Activated T-helper 2 cell treated with anti-CD3 and anti-CD28 coated beads, Interferon-gamma antibody, Interleukin-2, Interleukin-4, amounts not matched to agents 10 μg/mL and 5 μg/mL and 100 μg/mL, durations not matched to agents 14 hours and 24 hours and 36 hours (primary cell): ENCODE results near the gene SNPH. TPM values are rescaled to one million over a fixed set of nuclear protein-coding genes. Genes with fewer than 3 reads are reported as not detected.
A peak's percentile ranks its signal among the peaks of the same experiment; 100 is the strongest.

Source experiments
- DNase-seq: peaks from one replicate; pipeline ENCODE4 v3.0.0; 2021; ENCODE audit warnings: low spot score
- H3K27ac Mint-ChIP-seq: one replicate; pipeline ENCODE4 v1.8.0; 2021; ENCODE audit warnings: mixed read lengths
- H3K27me3 Mint-ChIP-seq: one replicate; pipeline ENCODE4 v1.8.0; 2021; ENCODE audit warnings: low read depth, mixed read lengths
- H3K36me3 Mint-ChIP-seq: one replicate; pipeline ENCODE4 v1.8.0; 2021; ENCODE audit warnings: low read depth, mixed read lengths
- H3K4me1 Mint-ChIP-seq: one replicate; pipeline ENCODE4 v1.8.0; 2021; ENCODE audit warnings: low read depth, mixed read lengths
- H3K4me3 Mint-ChIP-seq: one replicate; pipeline ENCODE4 v1.8.0; 2021; ENCODE audit warnings: low read depth, mild to moderate bottlenecking, moderate library complexity, mixed read lengths
- H3K9me3 Mint-ChIP-seq: one replicate; pipeline ENCODE4 v1.8.0; 2021; ENCODE audit warnings: mixed read lengths
- intact Hi-C: fragments of 100-400 bp; cut with micrococcal nuclease; formaldehyde crosslinking; loops from one replicate; pipeline ENCODE4 v1.15.1; 2023
- total RNA-seq: library from RNA; stranded (reverse); gene quantifications from 2 replicates; pipeline ENCODE4 v1.2.3, GENCODE V29; 2022

Gene SNPH
- total RNA-seq, 1 donor from 2014 or later: 2.7 TPM

DNA sequence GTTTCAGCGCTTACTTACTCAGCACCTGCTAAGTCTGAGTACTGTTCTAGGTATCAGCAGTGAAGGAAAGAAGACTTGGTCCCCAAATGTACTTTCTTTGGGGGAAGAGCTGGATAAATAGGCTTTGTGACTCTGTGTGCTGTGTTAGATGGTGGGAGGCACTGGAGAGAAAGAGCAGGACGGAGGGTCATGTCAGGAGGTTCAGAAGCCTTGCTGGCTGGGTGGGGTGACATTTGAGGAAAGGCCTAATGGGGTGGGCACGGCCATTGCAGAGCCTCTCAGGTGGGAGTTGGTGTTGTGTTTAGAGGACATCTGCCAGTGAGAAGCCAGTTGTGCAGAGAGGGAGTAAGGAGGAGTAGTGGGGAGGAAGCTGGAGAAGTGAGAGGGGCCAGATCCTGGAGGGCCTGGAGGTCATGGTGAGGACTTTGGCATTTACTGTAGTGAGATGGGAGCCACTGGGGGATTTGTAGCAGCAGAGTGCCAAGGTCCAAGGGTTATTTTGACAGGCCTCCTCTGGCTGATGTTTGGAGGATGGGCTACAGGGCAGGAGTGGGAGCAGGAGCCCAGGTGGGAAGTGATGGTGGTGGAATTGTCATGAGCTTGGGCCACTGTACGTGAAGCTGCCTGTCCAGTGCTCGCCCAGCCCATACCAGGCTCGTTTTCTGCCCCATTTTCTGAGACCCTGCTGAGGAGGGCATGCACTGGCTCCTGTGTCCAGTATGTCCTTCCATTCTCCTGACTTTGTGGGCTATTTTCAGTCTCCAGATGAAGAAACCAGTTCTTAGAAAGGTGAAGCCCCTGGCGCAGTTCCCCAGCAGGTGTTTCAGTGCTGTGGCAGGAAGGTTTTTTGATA lies 62.0 kb downstream of the SNPH start:
- H3K27me3 Mint-ChIP-seq: no peaks in the 10 kb centered on the region
- H3K4me1 Mint-ChIP-seq: peaks cover 43% of the 10 kb centered on the region
- no peak for DNase-seq

DNA sequence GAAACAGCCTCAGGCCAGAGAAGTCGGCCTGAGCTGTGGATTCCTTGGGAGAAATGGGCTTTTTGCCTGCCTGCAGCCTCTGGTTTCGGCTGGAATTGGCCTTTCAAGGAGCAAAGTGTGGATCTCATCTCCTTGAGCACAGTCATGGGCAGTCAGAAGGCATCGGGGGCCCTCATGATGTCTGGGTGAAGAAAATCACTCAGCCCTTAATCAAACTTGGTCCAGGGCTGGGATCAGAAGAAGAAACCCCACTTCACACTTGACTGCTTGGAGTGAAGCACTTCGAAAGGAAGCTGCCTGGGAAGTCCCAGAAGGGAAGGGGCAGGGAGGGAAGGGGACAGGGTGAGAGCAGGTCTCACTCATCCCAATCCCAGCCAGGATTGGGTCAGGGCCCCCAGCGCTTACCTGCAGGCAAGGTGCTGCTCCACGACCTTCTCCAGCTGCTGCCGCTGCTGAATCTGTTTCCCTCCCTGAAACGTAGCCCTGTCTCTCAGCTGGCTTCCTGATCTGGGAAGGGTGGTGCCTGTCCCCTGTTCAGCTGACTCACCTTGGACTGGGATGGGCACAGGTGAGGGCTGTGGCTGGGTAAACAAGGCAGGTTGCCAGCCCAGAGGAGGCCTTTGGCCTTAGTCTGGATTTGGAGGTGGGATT lies 62.7 kb downstream of the SNPH start, which contains the start of gene SDCBP2:
Gene SDCBP2, minus strand, starts transcription at position 460 of the 651 bp plus-strand sequence. CDS start 8,723 bp downstream, outside the sequence.
- peak within 1 kb of the TSS; percentile 87 for H3K27ac Mint-ChIP-seq
- intact Hi-C loops: loop anchor here (10.0 kb wide), 2 partner anchors 336 to 776 kb away; partner anchors contain the start of gene STK35
- H3K9me3 Mint-ChIP-seq: no peaks in the 10 kb centered on the region
- H3K4me1 Mint-ChIP-seq: peaks cover 43% of the 10 kb centered on the region
- no peak for DNase-seq
- peaks cover 43% of the 10 kb centered on the region for H3K36me3 Mint-ChIP-seq
- no peaks in the 10 kb centered on the region for H3K27me3 Mint-ChIP-seq
- no peak within 1 kb of the TSS for H3K4me3 Mint-ChIP-seq

More for the DNA sequence above, 62.0 kb downstream of the SNPH start:
- Mint-ChIP-seq H3K9me3 (no peaks in the 10 kb centered on the region), H3K4me3 (no peak overlapping the region), H3K27ac (no peak overlapping the region), H3K36me3 (peaks cover 38% of the 10 kb centered on the region)
- intact Hi-C loops: loop anchor here (10.0 kb wide), 2 partner anchors 337 to 777 kb away; partner anchors contain the start of gene STK35

DNA sequence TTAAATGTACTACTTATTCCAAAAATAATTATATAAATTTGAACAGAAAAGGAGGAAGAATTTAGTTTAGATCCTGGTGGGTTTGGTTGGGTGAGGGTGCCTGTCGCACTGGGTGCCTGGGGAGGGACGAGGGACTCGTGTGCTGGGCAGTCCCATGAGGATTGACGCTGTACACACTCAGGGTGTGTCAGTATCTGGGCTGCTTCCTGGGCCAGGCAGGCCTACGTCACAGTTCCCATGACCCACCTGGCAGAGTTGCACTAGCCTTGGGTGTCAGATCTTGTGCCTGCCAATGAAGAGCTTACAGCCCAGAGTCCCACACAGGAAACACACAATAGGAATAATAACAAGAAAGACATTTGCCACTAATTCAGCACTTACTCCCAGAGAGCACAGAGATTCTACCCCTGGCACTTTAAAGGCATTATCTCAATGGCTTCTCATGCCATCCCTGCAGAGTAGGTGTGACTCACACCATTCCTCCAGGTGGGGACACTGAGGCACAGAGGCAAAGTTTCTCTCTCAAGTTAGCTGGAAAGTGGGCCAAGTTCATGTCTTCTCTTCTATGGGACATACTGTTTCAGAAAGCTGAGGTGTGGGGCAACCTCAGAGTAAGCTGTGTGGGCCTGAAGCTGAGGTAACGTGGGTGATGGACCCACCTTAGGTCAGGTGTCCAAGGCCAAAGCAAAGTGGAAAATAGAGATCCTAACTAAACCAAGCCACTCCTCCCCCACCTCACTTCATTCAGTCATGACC lies 64.2 kb downstream of the SNPH start:
- H3K36me3 Mint-ChIP-seq: peaks cover 50% of the 10 kb centered on the region
- no peaks in the 10 kb centered on the region for H3K27me3 Mint-ChIP-seq
- peak overlapping the region; percentile 87 for H3K27ac Mint-ChIP-seq
- no peak overlapping the region for H3K4me3 Mint-ChIP-seq
- H3K9me3 Mint-ChIP-seq: no peaks in the 10 kb centered on the region
- peak; percentile 44 for DNase-seq
- H3K4me1 Mint-ChIP-seq: peaks cover 34% of the 10 kb centered on the region
- intact Hi-C loops: no loop called here

DNA sequence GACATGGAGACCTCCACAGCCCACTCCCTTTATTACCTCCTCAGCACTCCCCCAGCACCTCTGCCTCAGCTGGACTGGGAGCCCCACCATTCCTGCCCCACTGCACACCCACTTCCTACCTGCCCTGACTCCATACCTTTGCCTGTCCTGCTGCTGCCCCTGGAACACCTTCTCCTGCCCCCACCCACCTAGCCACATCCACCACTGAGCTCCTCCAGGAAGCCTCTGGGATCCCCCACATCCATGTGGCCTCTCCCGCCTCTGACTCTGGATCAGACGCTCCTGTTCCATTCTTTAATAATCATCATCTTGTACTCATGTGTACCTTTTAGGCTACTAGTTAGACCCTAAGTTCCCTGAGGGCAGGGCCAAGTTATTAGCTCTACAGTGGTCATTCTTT lies 65.0 kb downstream of the SNPH start:
- H3K36me3 Mint-ChIP-seq: peaks cover 50% of the 10 kb centered on the region
- peak overlapping the region; percentile 9 for H3K27ac Mint-ChIP-seq
- H3K9me3 Mint-ChIP-seq: no peaks in the 10 kb centered on the region
- peaks cover 37% of the 10 kb centered on the region for H3K4me1 Mint-ChIP-seq
- no peaks in the 10 kb centered on the region for H3K27me3 Mint-ChIP-seq
- intact Hi-C loops: no loop called here
- peak; percentile 5 for DNase-seq
- no peak overlapping the region for H3K4me3 Mint-ChIP-seq

DNA sequence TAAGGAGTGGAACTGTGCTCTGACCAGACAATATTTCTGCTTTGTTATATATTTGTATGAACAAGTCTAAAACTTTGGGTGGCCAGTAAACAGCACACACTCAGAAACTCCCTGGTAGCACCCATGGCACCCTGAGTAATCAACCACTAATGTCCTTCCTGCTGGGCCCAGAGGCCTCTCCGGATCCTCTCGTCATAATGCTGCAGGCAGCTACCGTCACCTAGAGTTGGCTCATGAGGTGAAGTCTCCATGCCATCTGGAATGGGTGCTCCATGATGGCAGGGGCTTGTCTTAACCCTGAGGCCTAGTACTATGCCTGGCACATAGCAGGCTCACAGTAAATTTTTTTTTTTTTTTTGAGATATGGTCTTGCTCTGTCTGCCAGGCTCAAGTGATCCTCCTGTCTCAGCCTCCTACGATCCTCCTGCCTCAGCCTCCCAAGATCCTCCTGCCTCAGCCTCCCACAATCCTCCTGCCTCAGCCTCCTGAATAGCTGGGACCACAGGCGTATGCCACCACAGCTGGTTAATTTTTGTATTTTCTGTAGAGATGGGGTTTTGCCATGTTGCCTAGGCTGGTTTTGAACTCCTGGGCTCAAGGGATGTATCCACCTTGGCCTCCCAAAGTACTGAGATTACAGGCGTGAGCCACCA lies 65.8 kb downstream of the SNPH start:
- Mint-ChIP-seq H3K4me1 (peaks cover 46% of the 10 kb centered on the region), H3K9me3 (no peaks in the 10 kb centered on the region), H3K27me3 (no peaks in the 10 kb centered on the region), H3K36me3 (peaks cover 50% of the 10 kb centered on the region), H3K4me3 (no peak overlapping the region), H3K27ac (peak overlapping the region; percentile 4)
- intact Hi-C loops: no loop called here
- DNase-seq: no peak

DNA sequence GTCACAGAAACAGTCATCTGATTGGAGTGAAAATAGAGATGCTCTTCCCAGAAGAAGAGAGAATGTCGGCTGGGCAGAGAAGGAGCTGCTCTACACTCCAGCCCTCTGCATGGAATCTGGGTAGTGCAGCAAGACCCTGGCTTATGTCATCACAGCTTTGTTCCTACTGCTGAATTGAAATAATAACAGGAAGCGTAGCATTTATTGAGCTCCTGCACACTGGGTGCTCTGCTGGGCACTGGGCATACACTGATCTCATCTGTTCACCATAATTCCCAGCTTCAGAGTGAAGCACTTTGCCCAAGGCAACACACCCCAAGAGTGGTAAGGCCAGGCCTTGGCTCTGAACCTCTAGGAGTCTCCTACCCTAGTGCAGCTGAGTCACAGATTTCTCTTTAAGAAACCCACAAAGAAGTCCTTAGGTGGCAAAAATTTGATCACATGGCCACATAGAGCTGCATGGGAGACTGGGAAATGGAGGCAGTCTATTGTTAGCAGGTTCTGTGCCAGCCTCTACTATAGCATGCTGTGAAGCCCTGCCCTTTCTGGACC lies 66.7 kb downstream of the SNPH start:
- no peak overlapping the region for H3K27ac Mint-ChIP-seq
- no peaks in the 10 kb centered on the region for H3K9me3 Mint-ChIP-seq
- no peaks in the 10 kb centered on the region for H3K27me3 Mint-ChIP-seq
- intact Hi-C loops: no loop called here
- peaks cover 46% of the 10 kb centered on the region for H3K4me1 Mint-ChIP-seq
- no peak for DNase-seq
- peaks cover 45% of the 10 kb centered on the region for H3K36me3 Mint-ChIP-seq
- no peak overlapping the region for H3K4me3 Mint-ChIP-seq

DNA sequence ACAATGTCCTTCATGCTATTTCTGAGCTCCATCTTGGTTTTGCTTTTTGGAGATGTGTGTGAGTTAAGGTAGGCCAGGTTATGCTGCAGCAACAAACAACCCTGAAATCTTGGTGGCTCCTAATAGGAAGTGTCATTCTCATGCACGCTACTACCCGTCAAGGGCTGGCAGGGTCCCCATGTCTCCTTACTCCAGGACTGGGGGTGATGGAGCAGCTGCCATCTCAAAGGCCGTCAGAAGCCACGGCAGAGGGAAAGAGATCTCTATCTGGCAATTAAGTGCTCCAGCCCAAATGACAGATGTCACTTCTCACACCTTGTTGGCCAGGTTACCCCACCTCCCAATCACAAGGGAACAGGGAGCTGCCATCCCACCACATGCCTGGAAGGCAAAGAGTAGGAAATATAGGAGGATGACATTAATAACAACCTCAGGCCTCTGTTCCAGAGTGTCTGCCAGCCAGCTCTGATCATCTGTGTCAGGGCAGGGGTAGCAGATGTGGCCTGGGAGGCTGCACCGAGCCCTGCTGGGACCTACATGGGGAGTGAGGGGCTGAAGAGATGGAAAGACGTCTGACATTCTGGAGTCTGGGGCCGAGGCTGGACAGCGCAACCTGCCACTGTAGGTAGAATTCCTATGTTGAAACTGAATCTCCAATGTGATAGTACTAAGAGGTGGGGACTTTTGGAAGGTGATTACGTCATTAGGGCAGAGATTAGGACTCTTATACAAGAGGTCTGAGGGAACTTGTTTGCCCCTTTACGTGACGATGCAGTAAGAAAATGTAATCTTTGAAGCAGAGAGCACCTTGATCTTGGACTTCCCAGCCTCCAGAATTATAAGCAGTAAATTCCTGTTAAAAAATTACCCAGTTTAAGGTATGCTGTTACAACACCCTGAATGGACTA lies 67.6 kb downstream of the SNPH start:
- no peaks in the 10 kb centered on the region for H3K27me3 Mint-ChIP-seq
- intact Hi-C loops: no loop called here
- peak; percentile 4 for DNase-seq
- H3K4me3 Mint-ChIP-seq: no peak overlapping the region
- H3K4me1 Mint-ChIP-seq: peaks cover 43% of the 10 kb centered on the region
- H3K9me3 Mint-ChIP-seq: no peaks in the 10 kb centered on the region
- peaks cover 42% of the 10 kb centered on the region for H3K36me3 Mint-ChIP-seq
- no peak overlapping the region for H3K27ac Mint-ChIP-seq

DNA sequence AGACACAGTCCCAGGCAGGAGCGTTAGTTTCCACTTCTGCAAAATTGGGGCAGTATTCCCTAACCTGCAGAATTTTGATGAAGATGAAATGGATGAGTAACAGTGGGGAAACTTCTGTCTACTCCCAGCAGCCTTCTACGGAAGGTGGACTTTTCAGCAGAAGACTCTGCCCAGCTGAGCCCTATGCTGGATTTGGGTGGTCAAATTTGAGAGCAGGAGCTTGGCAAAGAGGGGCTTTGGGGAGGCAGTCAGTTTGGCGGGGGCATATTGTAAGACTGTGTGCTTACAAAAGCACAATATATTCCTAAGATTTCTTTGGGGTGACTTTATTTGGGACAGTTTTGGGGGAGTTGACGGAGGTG lies 68.3 kb downstream of the SNPH start:
- peaks cover 42% of the 10 kb centered on the region for H3K36me3 Mint-ChIP-seq
- no peak overlapping the region for H3K4me3 Mint-ChIP-seq
- peaks cover 41% of the 10 kb centered on the region for H3K4me1 Mint-ChIP-seq
- no peak overlapping the region for H3K27ac Mint-ChIP-seq
- intact Hi-C loops: no loop called here
- no peaks in the 10 kb centered on the region for H3K27me3 Mint-ChIP-seq
- DNase-seq: no peak
- no peaks in the 10 kb centered on the region for H3K9me3 Mint-ChIP-seq

DNA sequence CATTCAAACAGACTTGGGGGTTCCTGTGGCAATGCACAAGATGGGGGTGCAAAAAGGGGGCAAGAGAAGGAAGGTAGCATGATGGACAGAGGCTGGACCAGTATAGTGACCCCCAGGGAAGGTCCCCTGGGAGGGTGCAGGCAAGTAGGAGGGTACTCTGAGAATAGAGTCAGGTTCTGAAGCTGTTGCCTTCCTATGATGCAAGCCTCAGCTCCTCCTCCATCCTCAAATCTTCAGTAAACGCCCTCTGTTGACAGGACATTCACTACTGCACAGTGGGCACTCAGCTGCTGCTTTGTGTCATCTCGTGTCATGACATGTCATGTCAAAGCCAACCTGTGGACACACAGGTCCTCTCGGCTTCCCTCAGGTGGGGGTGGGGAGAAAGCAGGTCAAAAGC lies 68.7 kb downstream of the SNPH start:
- H3K4me1 Mint-ChIP-seq: peaks cover 37% of the 10 kb centered on the region
- peaks cover 38% of the 10 kb centered on the region for H3K36me3 Mint-ChIP-seq
- H3K9me3 Mint-ChIP-seq: no peaks in the 10 kb centered on the region
- DNase-seq: no peak
- H3K4me3 Mint-ChIP-seq: no peak overlapping the region
- intact Hi-C loops: no loop called here
- H3K27ac Mint-ChIP-seq: no peak overlapping the region
- H3K27me3 Mint-ChIP-seq: no peaks in the 10 kb centered on the region

DNA sequence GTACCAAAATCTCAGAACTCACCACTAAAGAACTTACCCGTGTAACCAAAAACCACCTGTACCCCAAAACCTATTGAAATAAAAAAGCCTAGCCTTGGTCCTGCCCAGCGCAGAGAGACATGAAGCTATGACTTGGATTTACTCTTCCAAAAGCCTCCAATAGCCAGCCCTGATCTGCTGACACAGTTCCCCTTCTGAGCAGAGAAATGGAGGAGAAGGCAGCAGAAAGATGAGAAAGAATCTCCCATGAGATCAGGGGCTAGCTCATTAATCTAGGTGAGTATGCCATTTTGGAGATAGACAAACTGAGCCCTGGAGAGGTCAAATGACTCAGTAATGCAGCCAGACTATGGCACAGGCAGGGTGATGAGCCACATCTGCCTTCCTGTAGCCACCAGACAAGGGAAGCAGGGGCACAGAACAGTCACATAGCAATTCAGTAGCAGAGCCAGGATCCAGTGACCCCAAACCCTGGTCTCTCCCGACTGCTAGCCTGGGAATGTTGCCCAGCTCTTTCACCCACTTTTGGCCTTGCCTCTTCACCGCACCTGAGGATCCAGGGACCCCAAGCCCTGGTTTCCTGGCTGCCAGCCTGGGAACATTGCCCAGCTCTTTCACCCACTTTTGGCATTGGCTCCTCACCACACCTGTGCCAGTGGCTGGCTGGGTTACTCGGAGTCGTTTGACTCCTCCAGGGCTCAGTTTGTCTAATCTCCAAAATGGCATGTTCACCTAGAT lies 70.0 kb downstream of the SNPH start:
- no peak overlapping the region for H3K4me3 Mint-ChIP-seq

More for the DNA sequence above, 70.0 kb downstream of the SNPH start:
- DNase-seq: peak; percentile 6
- Mint-ChIP-seq H3K9me3 (no peaks in the 10 kb centered on the region), H3K4me1 (peaks cover 26% of the 10 kb centered on the region), H3K36me3 (peaks cover 29% of the 10 kb centered on the region), H3K27ac (peak overlapping the region; percentile 69), H3K27me3 (no peaks in the 10 kb centered on the region)
- intact Hi-C loops: no loop called here
